Measurements from ENCODE around the gene FGF7.

DNA sequence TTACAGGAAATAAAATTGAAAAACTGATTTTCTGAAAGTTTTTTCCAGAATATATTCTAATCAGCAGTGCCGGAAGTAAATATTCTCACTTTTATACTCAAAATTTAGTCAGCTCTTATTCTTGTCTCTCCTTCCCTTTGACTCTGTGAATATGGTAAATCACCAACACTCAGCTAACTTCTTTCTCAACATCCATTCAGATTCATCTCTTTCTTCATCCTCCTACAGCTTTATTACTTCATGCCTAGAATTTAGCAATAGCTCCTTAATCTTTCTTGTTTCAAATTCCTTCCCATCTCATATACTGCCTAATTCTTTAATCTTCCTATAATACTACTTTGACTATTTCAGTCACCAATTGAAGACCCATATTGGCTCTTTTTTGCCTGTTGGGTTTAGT lies 67.9 kb downstream of the FGF7 start:
- TF ChIP-seq EGR1 (IDR thresholded peaks at IDR 0.05; ENCODE audit: borderline replicate concordance, low read depth, low read length) (no peak), KDM1A (IDR thresholded peaks at IDR 0.05; ENCODE audit: borderline replicate concordance, low read length) (no peak), EZH2 (IDR thresholded peaks at IDR 0.05; ENCODE audit: low read depth, low read length, severe bottlenecking) (no peak), POLR2A (IDR thresholded peaks at IDR 0.05; ENCODE audit: control extremely low read depth in 1 of 2, low read depth in 2 of 2, low read length in 2 of 2) (no peak), PHF8 (conservative IDR thresholded peaks at IDR 0.05; ENCODE audit: low read depth, low read length) (no peak), RAD21 (IDR thresholded peaks at IDR 0.05 in 1 of 2, conservative IDR thresholded peaks at IDR 0.05 in 1 of 2; ENCODE audit: low read depth in 2 of 2, low read length in 2 of 2) (no peak), RNF2 (IDR thresholded peaks at IDR 0.05; ENCODE audit: borderline replicate concordance, low read depth, low read length, missing control alignments, poor library complexity, severe bottlenecking) (no peak), JUN (IDR thresholded peaks at IDR 0.05; ENCODE audit: low read depth, low read length) (no peak)
- TF ChIP-seq, protein P1, sequence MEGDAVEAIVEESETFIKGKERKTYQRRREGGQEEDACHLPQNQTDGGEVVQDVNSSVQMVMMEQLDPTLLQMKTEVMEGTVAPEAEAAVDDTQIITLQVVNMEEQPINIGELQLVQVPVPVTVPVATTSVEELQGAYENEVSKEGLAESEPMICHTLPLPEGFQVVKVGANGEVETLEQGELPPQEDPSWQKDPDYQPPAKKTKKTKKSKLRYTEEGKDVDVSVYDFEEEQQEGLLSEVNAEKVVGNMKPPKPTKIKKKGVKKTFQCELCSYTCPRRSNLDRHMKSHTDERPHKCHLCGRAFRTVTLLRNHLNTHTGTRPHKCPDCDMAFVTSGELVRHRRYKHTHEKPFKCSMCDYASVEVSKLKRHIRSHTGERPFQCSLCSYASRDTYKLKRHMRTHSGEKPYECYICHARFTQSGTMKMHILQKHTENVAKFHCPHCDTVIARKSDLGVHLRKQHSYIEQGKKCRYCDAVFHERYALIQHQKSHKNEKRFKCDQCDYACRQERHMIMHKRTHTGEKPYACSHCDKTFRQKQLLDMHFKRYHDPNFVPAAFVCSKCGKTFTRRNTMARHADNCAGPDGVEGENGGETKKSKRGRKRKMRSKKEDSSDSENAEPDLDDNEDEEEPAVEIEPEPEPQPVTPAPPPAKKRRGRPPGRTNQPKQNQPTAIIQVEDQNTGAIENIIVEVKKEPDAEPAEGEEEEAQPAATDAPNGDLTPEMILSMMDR (IDR thresholded peaks at IDR 0.05; ENCODE audit: control extremely low read depth in 1 of 3, insufficient read depth in 1 of 3, low read depth in 1 of 3, low read length in 3 of 3), result no peak

Measured in H1 (cell line).